Keratinocyte (primary cell): ENCODE data around the gene PCNX4. TPM values are rescaled to one million over a fixed set of nuclear protein-coding genes. Genes with fewer than 3 reads are reported as not detected.

Experiments
- DNase-seq: peaks from one replicate; pipeline ENCODE4 v3.0.0-alpha.2; 2011; ENCODE audit warnings: low read depth, missing footprints, low spot score
- FAIRE-seq: peaks from 2 replicates; lab custom pipeline; 2011; peaks lifted over from hg19 to GRCh38; lab: Jason Lieb, UNC
- H2AFZ ChIP-seq: 2 replicates; pipeline ENCODE4 v1.6.0; 2012; ENCODE audit warnings: low read length, control low read depth, inconsistent platforms; ENCODE audit not compliant: control insufficient read depth
- H3K27ac ChIP-seq: 2 replicates; pipeline ENCODE4 v1.5.1; 2011; ENCODE audit warnings: low read length; ENCODE audit not compliant: control insufficient read depth, insufficient read depth
- H3K27me3 ChIP-seq: 3 replicates; pipeline ENCODE4 v1.6.0; 2011; ENCODE audit warnings: low read length; ENCODE audit not compliant: control insufficient read depth, insufficient read depth; ENCODE audit errors: extremely low read depth
- H3K36me3 ChIP-seq, 2 experiments: 2 replicates in 1 of 2; 3 replicates in 1 of 2; pipeline ENCODE4 v1.5.1; 2011; ENCODE audit warnings: low read length in 2 of 2, mild to moderate bottlenecking in 1 of 2; ENCODE audit not compliant: control insufficient read depth in 2 of 2, insufficient read depth in 2 of 2; ENCODE audit errors: extremely low read depth in 1 of 2
- H3K4me1 ChIP-seq: 3 replicates; pipeline ENCODE4 v1.5.1; 2011; ENCODE audit warnings: low read length; ENCODE audit not compliant: control insufficient read depth, insufficient read depth; ENCODE audit errors: extremely low read depth
- H3K4me2 ChIP-seq: 3 replicates; pipeline ENCODE4 v1.6.0; 2011; ENCODE audit warnings: low read depth, low read length; ENCODE audit not compliant: control insufficient read depth, insufficient read depth; ENCODE audit errors: extremely low read depth
- H3K4me3 ChIP-seq, 3 experiments: fragments of 200-600 bp in 1 of 3; sonication (generic) in 1 of 3; 2 replicates in 2 of 3; 3 replicates in 1 of 3; pipeline ENCODE4 v1.5.1; 2011 to 2016; ENCODE audit warnings: low read length in 3 of 3, mild to moderate bottlenecking in 3 of 3, control low read depth in 2 of 3, inconsistent platforms in 1 of 3, low read depth in 1 of 3, mixed read lengths in 1 of 3, mixed run types in 1 of 3, moderate library complexity in 1 of 3; ENCODE audit not compliant: control insufficient read depth in 2 of 3, insufficient read depth in 2 of 3; ENCODE audit errors: extremely low read depth in 1 of 3
- H3K79me2 ChIP-seq: 2 replicates; pipeline ENCODE4 v1.6.0; 2012; ENCODE audit warnings: low read length; ENCODE audit not compliant: control insufficient read depth, insufficient read depth
- H3K9ac ChIP-seq: 3 replicates; pipeline ENCODE4 v1.6.0; 2011; ENCODE audit warnings: low read length; ENCODE audit not compliant: control insufficient read depth, insufficient read depth; ENCODE audit errors: extremely low read depth
- H3K9me1 ChIP-seq: 3 replicates; pipeline ENCODE4 v1.6.0; 2011; ENCODE audit warnings: low read length; ENCODE audit not compliant: control insufficient read depth, insufficient read depth; ENCODE audit errors: extremely low read depth
- H3K9me3 ChIP-seq: 2 replicates; pipeline ENCODE4 v1.5.1; 2012; ENCODE audit warnings: low read depth, low read length; ENCODE audit not compliant: control insufficient read depth
- H4K20me1 ChIP-seq: 3 replicates; pipeline ENCODE4 v1.6.0; 2011; ENCODE audit warnings: low read length; ENCODE audit not compliant: control insufficient read depth, insufficient read depth; ENCODE audit errors: extremely low read depth
- EZH2 ChIP-seq: IDR thresholded peaks from one replicate; pipeline ENCODE4 v1.6.1; 2012; ENCODE audit warnings: inconsistent platforms, mild to moderate bottlenecking, low read length, moderate library complexity
- dilution Hi-C: fragments of 300-500 bp; cut with MboI; formaldehyde crosslinking; loops from one replicate; pipeline ENCODE4 v1.7.0; 2020; ENCODE audit warnings: low sequenced_read_pairs; ENCODE audit not compliant: extremely low pct_ligation_motif_present
- polyA plus RNA-seq, 5 experiments: library from polyadenylated mRNA; depleted of rRNA in 3 of 5; stranded (reverse) in 3 of 5; stranded (forward) in 1 of 5; unstranded in 1 of 5; fragments of >200 nt; gene quantifications; 1 replicate in 1 of 5; 2 replicates in 3 of 5; 3 replicates in 1 of 5; pipeline versions ENCODE4 v1.2.1 to v1.2.3, GENCODE V29; 2011 to 2012; ENCODE audit warnings: missing spikeins in 2 of 5, low read depth in 1 of 5, low replicate concordance in 1 of 5
- TF ChIP-seq, protein P1 (sequence below), 3 experiments: IDR thresholded peaks in 1 of 3; conservative IDR thresholded peaks in 1 of 3; optimal IDR thresholded peaks in 1 of 3; 2 replicates in 2 of 3; 3 replicates in 1 of 3; pipeline versions ENCODE3 to v1.5.1; 2011; ENCODE audit warnings: low read length in 3 of 3, mild to moderate bottlenecking in 3 of 3, moderate library complexity in 2 of 3, control low read depth in 1 of 3, inconsistent platforms in 1 of 3; ENCODE audit not compliant: insufficient read depth in 2 of 3; ENCODE audit errors: extremely low read depth in 1 of 3

Gene PCNX4
- polyA plus RNA-seq, 1 donor (not counting 4 experiments of a cell fraction or from before 2014, with no cell fraction given): 49.8 TPM

DNA sequence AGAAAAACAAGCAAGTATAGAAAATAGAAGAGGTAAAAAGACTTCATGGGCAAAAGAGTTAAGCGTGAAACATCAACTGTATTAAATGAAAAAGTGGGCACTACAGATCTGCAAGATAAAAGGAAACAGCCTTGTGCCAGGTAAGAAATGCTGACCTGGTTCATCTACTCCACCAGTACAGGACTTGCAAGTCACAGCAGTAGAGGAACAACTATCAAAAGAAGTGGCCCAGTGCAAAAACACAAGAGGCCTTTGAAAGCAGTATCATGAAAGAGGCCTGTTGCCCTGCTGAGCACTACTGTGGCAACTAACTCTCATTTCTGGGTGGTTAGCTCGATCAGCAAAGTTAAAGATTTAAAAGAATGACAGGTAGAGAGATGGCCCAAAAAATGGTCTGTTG, 62.9 kb downstream of the PCNX4 start:
- Histone ChIP-seq H3K9me3 (no peaks in the 10 kb centered on the region), H3K9ac (no peak overlapping the region), H3K4me1 (peaks cover 16% of the 10 kb centered on the region), H3K27me3 (no peaks in the 10 kb centered on the region), H3K79me2 (peaks cover 29% of the 10 kb centered on the region), H3K4me3 (no peak overlapping the region), H3K36me3 (peaks cover 3 to 6% of the 10 kb centered on the region in 2 experiments), H3K9me1 (no peaks in the 10 kb centered on the region), H4K20me1 (no peaks in the 10 kb centered on the region), H2AFZ (no peak overlapping the region), H3K27ac (no peak overlapping the region), H3K4me2 (no peak overlapping the region)
- dilution Hi-C loops: no loop called here
- no peak for TF ChIP-seq EZH2
- TF ChIP-seq, protein P1, sequence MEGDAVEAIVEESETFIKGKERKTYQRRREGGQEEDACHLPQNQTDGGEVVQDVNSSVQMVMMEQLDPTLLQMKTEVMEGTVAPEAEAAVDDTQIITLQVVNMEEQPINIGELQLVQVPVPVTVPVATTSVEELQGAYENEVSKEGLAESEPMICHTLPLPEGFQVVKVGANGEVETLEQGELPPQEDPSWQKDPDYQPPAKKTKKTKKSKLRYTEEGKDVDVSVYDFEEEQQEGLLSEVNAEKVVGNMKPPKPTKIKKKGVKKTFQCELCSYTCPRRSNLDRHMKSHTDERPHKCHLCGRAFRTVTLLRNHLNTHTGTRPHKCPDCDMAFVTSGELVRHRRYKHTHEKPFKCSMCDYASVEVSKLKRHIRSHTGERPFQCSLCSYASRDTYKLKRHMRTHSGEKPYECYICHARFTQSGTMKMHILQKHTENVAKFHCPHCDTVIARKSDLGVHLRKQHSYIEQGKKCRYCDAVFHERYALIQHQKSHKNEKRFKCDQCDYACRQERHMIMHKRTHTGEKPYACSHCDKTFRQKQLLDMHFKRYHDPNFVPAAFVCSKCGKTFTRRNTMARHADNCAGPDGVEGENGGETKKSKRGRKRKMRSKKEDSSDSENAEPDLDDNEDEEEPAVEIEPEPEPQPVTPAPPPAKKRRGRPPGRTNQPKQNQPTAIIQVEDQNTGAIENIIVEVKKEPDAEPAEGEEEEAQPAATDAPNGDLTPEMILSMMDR (optimal IDR thresholded peaks at IDR 0.05 in 1 of 3, IDR thresholded peaks at IDR 0.05 in 1 of 3, conservative IDR thresholded peaks at IDR 0.05 in 1 of 3; ENCODE audit: extremely low read depth in 1 of 3, insufficient read depth in 2 of 3, low read length in 3 of 3): no peak
- no peak for DNase-seq
- FAIRE-seq: peak; percentile 20

DNA sequence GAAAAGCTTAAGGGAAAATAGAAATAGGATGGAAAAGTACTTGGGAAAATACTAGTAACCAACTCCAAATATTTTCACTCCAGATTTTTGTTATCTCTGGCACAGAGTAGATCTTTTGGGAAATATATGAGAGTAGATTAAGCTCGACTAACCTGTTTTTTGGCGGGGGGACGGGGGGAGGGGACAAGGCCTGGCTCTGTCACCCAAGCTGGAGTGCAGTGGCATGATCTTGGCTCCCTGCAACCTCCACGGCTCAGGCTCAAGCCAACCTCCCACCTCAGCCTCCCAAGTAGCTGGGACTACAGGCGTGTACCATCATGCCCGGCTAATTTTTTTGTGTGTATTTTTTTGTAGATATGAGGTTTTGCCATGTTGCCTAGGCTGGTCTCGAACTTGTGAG, 68.7 kb downstream of the PCNX4 start:
- no peak for FAIRE-seq
- Histone ChIP-seq H3K4me2 (no peak overlapping the region), H2AFZ (no peak overlapping the region), H3K4me3 (peak overlapping the region in 1 of 3 experiments; percentile 13), H3K79me2 (peaks cover 52% of the 10 kb centered on the region), H4K20me1 (no peaks in the 10 kb centered on the region), H3K9ac (no peak overlapping the region), H3K27me3 (no peaks in the 10 kb centered on the region), H3K4me1 (peaks cover 14% of the 10 kb centered on the region), H3K9me3 (no peaks in the 10 kb centered on the region), H3K36me3 (no peaks in the 10 kb centered on the region), H3K9me1 (no peaks in the 10 kb centered on the region), H3K27ac (peak overlapping the region; percentile 19)
- DNase-seq: no peak
- TF ChIP-seq, protein P1 (optimal IDR thresholded peaks at IDR 0.05 in 1 of 3, IDR thresholded peaks at IDR 0.05 in 1 of 3, conservative IDR thresholded peaks at IDR 0.05 in 1 of 3; ENCODE audit: extremely low read depth in 1 of 3, insufficient read depth in 2 of 3, low read length in 3 of 3): no peak
- TF ChIP-seq EZH2: no peak
- dilution Hi-C loops: no loop called here
